IMR-90 (cell line): Measurements from ENCODE around the gene NUFIP2. TPM values are rescaled to one million over a fixed set of nuclear protein-coding genes. Genes with fewer than 3 reads are reported as not detected.
A peak's percentile ranks its signal among the peaks of the same experiment; 100 is the strongest.
"Not testable (repeated sequence)": the region's sequence is repeated elsewhere in the genome, so short reads cannot be mapped to it uniquely, and the experiment has no call there.

ENCODE experiments used
- ATAC-seq: fragments of 200-7000 bp; cut with Tn5 transposase; 2 replicates; pipeline ENCODE4 v1.9.1; 2020; ENCODE audit warnings: low read depth, mild to moderate bottlenecking, moderate library complexity
- BruUV-seq: library from RNA; stranded (reverse); fragments of 400-500 nt; replicated peaks from 2 replicates; lab custom pipeline; 2021; lab: Mats Ljungman, UMichigan
- CTCF ChIA-PET: fragments of 300-600 bp; formaldehyde crosslinking; extraction: SDS; loops from one replicate; lab custom pipeline; 2021; ENCODE audit warnings: antibody characterized with exemption; lab: Yijun Ruan, JAX
- POLR2A ChIA-PET: fragments of 300-600 bp; sonication (Branson Sonifier 250); formaldehyde crosslinking; loops from one replicate; lab custom pipeline; 2022; ENCODE audit warnings: antibody characterized with exemption; ENCODE audit not compliant: unreplicated experiment; lab: Charles Lee
- DNase-seq: peaks from one replicate; pipeline ENCODE4 v3.0.0; 2013
- H2AFZ ChIP-seq: replicated peaks from 2 replicates; pipeline ENCODE3; 2013; ENCODE audit warnings: low read length, mild to moderate bottlenecking; ENCODE audit not compliant: poor library complexity
- H2AK5ac ChIP-seq: 2 replicates; pipeline ENCODE4 v1.6.1; 2013; ENCODE audit warnings: low read depth, low read length, inconsistent platforms
- H2AK9ac ChIP-seq: replicated peaks from 2 replicates; pipeline ENCODE3; 2013; ENCODE audit warnings: mild to moderate bottlenecking, low read depth, low read length, moderate library complexity; ENCODE audit not compliant: poor library complexity
- H2BK120ac ChIP-seq: 2 replicates; pipeline ENCODE4 v1.6.1; 2013; ENCODE audit warnings: low read depth, low read length, inconsistent platforms
- H2BK15ac ChIP-seq: 3 replicates; pipeline ENCODE4 v1.6.1; 2013; ENCODE audit warnings: low read depth, low read length, inconsistent platforms
- H2BK20ac ChIP-seq: 2 replicates; pipeline ENCODE4 v1.6.1; 2013; ENCODE audit warnings: low read depth, mild to moderate bottlenecking, inconsistent platforms, low read length, moderate library complexity
- H2BK5ac ChIP-seq: 2 replicates; pipeline ENCODE4 v1.6.1; 2013; ENCODE audit warnings: mild to moderate bottlenecking, low read depth, low read length, inconsistent platforms; ENCODE audit not compliant: poor library complexity, severe bottlenecking
- H3K14ac ChIP-seq: replicated peaks from 2 replicates; pipeline ENCODE4 v1.6.1; 2013; ENCODE audit warnings: low read depth, low read length, inconsistent platforms
- H3K18ac ChIP-seq: 2 replicates; pipeline ENCODE4 v1.6.1; 2013; ENCODE audit warnings: low read depth, low read length, control low read depth
- H3K23ac ChIP-seq: 2 replicates; pipeline ENCODE4 v1.6.1; 2013; ENCODE audit warnings: low read depth, low read length, inconsistent platforms
- H3K27ac ChIP-seq: 2 replicates; pipeline ENCODE4 v1.5.1; 2013; ENCODE audit warnings: mild to moderate bottlenecking, control low read depth, low read length; ENCODE audit not compliant: insufficient read depth
- H3K27me3 ChIP-seq: 2 replicates; pipeline ENCODE4 v1.6.1; 2013; ENCODE audit warnings: low read length; ENCODE audit not compliant: control insufficient read depth, insufficient read depth
- H3K36me3 ChIP-seq: 2 replicates; pipeline ENCODE4 v1.6.1; 2013; ENCODE audit warnings: low read length, mixed read lengths; ENCODE audit not compliant: control insufficient read depth, insufficient read depth
- H3K4ac ChIP-seq: 2 replicates; pipeline ENCODE4 v1.6.1; 2013; ENCODE audit warnings: low read depth, low read length, inconsistent platforms
- H3K4me1 ChIP-seq: 2 replicates; pipeline ENCODE4 v1.6.1; 2013; ENCODE audit warnings: low read length, mixed read lengths; ENCODE audit not compliant: control insufficient read depth, insufficient read depth
- H3K4me2 ChIP-seq: 2 replicates; pipeline ENCODE4 v1.6.1; 2013; ENCODE audit warnings: low read depth, mild to moderate bottlenecking, control low read depth, low read length, moderate library complexity
- H3K4me3 ChIP-seq: 2 replicates; pipeline ENCODE4 v1.5.1; 2013; ENCODE audit warnings: low read depth, mild to moderate bottlenecking, control low read depth, low read length, moderate library complexity; ENCODE audit not compliant: insufficient read depth
- H3K56ac ChIP-seq: 2 replicates; pipeline ENCODE4 v1.6.1; 2013; ENCODE audit warnings: low read length, inconsistent platforms; ENCODE audit not compliant: insufficient read depth; ENCODE audit errors: extremely low read depth
- H3K79me1 ChIP-seq, 2 experiments: 2 replicates each; pipeline ENCODE4 v1.6.1; 2013; ENCODE audit warnings: low read length in 2 of 2, inconsistent platforms in 1 of 2, low read depth in 1 of 2
- H3K9ac ChIP-seq: 2 replicates; pipeline ENCODE4 v1.6.1; 2013; ENCODE audit warnings: low read depth, low read length, control low read depth
- H3K9me1 ChIP-seq: 2 replicates; pipeline ENCODE4 v1.6.1; 2013; ENCODE audit warnings: low read length, inconsistent platforms; ENCODE audit not compliant: insufficient read depth
- H3K9me3 ChIP-seq: 2 replicates; pipeline ENCODE4 v1.6.1; 2013; ENCODE audit warnings: low read length; ENCODE audit not compliant: control insufficient read depth, insufficient read depth
- H4K20me1 ChIP-seq: 2 replicates; pipeline ENCODE4 v1.6.1; 2013; ENCODE audit warnings: low read length, inconsistent platforms; ENCODE audit not compliant: insufficient read depth
- H4K5ac ChIP-seq: 2 replicates; pipeline ENCODE4 v1.6.1; 2013; ENCODE audit warnings: mild to moderate bottlenecking, low read depth, low read length, control low read depth
- H4K8ac ChIP-seq, 2 experiments: 2 replicates each; pipeline ENCODE4 v1.6.1; 2013; ENCODE audit warnings: low read depth in 2 of 2, low read length in 2 of 2, control low read depth in 1 of 2, inconsistent platforms in 1 of 2
- H4K91ac ChIP-seq: 2 replicates; pipeline ENCODE4 v1.6.1; 2013; ENCODE audit warnings: low read depth, low read length, inconsistent platforms; ENCODE audit not compliant: insufficient read depth
- CEBPB ChIP-seq: IDR thresholded peaks from 2 replicates; pipeline ENCODE4 v1.6.1; 2012; ENCODE audit warnings: low read depth, low read length, improper control_type of control experiment
- CHD1 ChIP-seq: IDR thresholded peaks from 2 replicates; pipeline ENCODE4 v1.6.1; 2012; ENCODE audit warnings: low read depth, low read length, improper control_type of control experiment
- MAFK ChIP-seq: IDR thresholded peaks from 2 replicates; pipeline ENCODE4 v1.6.1; 2012; ENCODE audit warnings: low read depth, low read length, improper control_type of control experiment
- WGBS, 2 experiments: methylation state at CpG; one replicate each; pipeline versions ENCODE4 v1.1.5 to v1.1.7; 2013; ENCODE audit warnings: missing lambda C conversion rate in 2 of 2; ENCODE audit not compliant: insufficient read length in 1 of 2; ENCODE audit errors: extremely low coverage in 2 of 2; 5-methylcytosine and 5-hydroxymethylcytosine counted together
- dilution Hi-C: fragments of 300-500 bp; cut with HindIII; formaldehyde crosslinking; loops from one replicate; pipeline ENCODE4 v1.14.3; 2018; ENCODE audit warnings: low sequenced_read_pairs; ENCODE audit not compliant: unreplicated experiment
- in situ Hi-C: fragments of 300-500 bp; cut with MboI; formaldehyde crosslinking; loops from 3 replicates; pipeline ENCODE4 v1.14.3; 2019; ENCODE audit warnings: low sequenced_read_pairs, inconsistent platforms, mixed read lengths
- intact Hi-C: fragments of 100-400 bp; cut with micrococcal nuclease; formaldehyde crosslinking; loops from 2 replicates; pipeline ENCODE4 v1.10.0; 2022
- polyA plus RNA-seq, 3 experiments: library from polyadenylated mRNA; depleted of rRNA; stranded (reverse); fragments of >200 nt; gene quantifications; 2 replicates each; pipeline ENCODE4 v1.2.3, GENCODE V29; 2012; ENCODE audit warnings: low replicate concordance in 1 of 3
- total RNA-seq: library from RNA; depleted of rRNA; stranded (reverse); fragments of >200 nt; gene quantifications from 2 replicates; pipeline ENCODE4 v1.2.3, GENCODE V29; 2012

The NUFIP2 gene
- total and polyA plus RNA-seq, 2 of the 4 experiments (the other 2 are of a cell fraction): 8.9 to 25.6 TPM

DNA sequence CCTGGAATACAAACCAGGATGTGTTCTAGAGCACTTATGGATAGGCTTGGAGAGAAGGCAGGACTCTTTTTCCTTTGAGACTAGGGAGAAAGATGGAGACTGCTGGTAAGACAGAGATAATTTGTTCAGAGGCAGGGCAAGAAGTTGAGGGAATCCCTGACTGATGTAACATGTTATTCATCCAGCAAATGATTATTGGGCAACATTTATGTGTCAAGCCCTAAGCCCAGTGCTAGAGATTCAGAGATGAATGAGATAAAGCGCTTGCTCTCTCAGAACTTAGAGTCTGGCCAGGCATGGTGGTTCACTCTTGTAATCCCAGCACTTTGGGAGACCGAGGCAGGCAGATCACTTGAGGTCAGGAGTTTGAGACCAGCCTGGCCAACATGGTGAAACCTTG lies 47.8 kb upstream of the NUFIP2 start:
- H3K4ac ChIP-seq: no peak overlapping the region
- no peak overlapping the region for H2AFZ ChIP-seq
- CTCF ChIA-PET: no interaction called here
- H4K8ac ChIP-seq: no peak overlapping the region
- DNase-seq: peak; percentile 16
- no peaks in the 10 kb centered on the region for H3K79me1 ChIP-seq
- no peak overlapping the region for H2BK20ac ChIP-seq
- H3K4me2 ChIP-seq: no peak overlapping the region
- in situ Hi-C loops: loop anchor here (25.0 kb wide), 1 partner anchor 721 kb away; no protein-coding TSS in a partner anchor
- WGBS, 2 experiments: 82% methylated on average over 2 of the region's 2 CpGs; no CpG with 5 or more reads in 1 of the 2 experiments
- no peaks in the 10 kb centered on the region for H3K9me3 ChIP-seq
- no peak overlapping the region for H2BK15ac ChIP-seq
- H2AK9ac ChIP-seq: no peak overlapping the region
- H3K14ac ChIP-seq: no peak overlapping the region
- H3K23ac ChIP-seq: no peak overlapping the region
- H3K36me3 ChIP-seq: no peaks in the 10 kb centered on the region
- dilution Hi-C loops: no loop called here
- no peak for ATAC-seq
- H3K9ac ChIP-seq: no peak overlapping the region
- no peak overlapping the region for H3K18ac ChIP-seq
- H3K4me1 ChIP-seq: no peaks in the 10 kb centered on the region
- no peaks in the 10 kb centered on the region for H4K20me1 ChIP-seq
- intact Hi-C loops: no loop called here
- H3K9me1 ChIP-seq: no peaks in the 10 kb centered on the region
- no peak overlapping the region for H2BK5ac ChIP-seq
- POLR2A ChIA-PET: no interaction called here
- no peak overlapping the region for H3K56ac ChIP-seq
- TF ChIP-seq MAFK: no peak
- TF ChIP-seq CHD1: no peak
- TF ChIP-seq CEBPB: peak; percentile 73
- no peak overlapping the region for H2BK120ac ChIP-seq
- no TSS peak for BruUV-seq
- H4K91ac ChIP-seq: no peak overlapping the region
- peaks cover 17% of the 10 kb centered on the region for H3K27me3 ChIP-seq
- H2AK5ac ChIP-seq: no peak overlapping the region
- no peak overlapping the region for H4K5ac ChIP-seq
- H3K27ac ChIP-seq: no peak overlapping the region
- no peak overlapping the region for H3K4me3 ChIP-seq

DNA sequence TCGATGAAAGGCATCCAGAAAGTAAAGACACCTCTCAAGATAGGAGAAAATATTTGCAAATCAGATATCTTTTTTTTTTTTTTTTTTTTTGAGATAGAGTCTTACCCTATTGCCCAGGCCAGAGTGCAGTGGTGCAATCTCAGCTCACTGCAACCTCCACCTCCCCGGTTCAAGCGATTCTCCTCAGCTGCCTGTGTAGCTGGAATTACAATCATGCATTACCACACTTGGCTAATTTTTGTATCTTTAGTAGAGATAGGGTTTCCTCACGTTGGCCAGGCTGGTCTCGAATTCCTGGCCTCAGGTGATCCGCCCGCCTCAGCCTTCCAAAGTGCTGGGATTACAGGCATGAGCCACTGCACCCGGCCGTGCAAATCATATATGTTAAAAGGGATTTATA lies 45.1 kb upstream of the NUFIP2 start:
- DNase-seq, H3K4ac ChIP-seq, H4K20me1 ChIP-seq, intact Hi-C loops, H2BK20ac ChIP-seq, H3K27ac ChIP-seq, H2BK15ac ChIP-seq, H4K8ac ChIP-seq, H3K56ac ChIP-seq, H4K91ac ChIP-seq, H3K36me3 ChIP-seq, H2AK5ac ChIP-seq, ATAC-seq, POLR2A ChIA-PET, H3K23ac ChIP-seq, H2AK9ac ChIP-seq, H3K9me1 ChIP-seq, BruUV-seq, H3K14ac ChIP-seq, dilution Hi-C loops, CTCF ChIA-PET, H2BK5ac ChIP-seq, H2AFZ ChIP-seq, H3K4me1 ChIP-seq, H3K9ac ChIP-seq, H4K5ac ChIP-seq, H3K9me3 ChIP-seq, H3K18ac ChIP-seq, H3K4me2 ChIP-seq, H2BK120ac ChIP-seq, H3K79me1 ChIP-seq, H3K4me3 ChIP-seq: not testable (repeated sequence)
- peaks cover 15% of the 10 kb centered on the region for H3K27me3 ChIP-seq
- in situ Hi-C loops: loop anchor here (5.0 to 25.0 kb wide), 2 partner anchors 37 to 723 kb away; no protein-coding TSS in a partner anchor
- no CpG with 5 or more reads among the region's 9 CpGs for WGBS, 2 experiments
